Measurements from ENCODE around the gene TTC14. TPM values are rescaled to one million over a fixed set of nuclear protein-coding genes. Genes with fewer than 3 reads are reported as not detected.

The TTC14 gene
- 13.0 to 17.4 TPM (median 14.8 TPM) in 5 replicates for total RNA-seq (2022; extraction: Qiagen RNA extraction; ENCODE audit: low read depth)

GRCh38 chr3:180601688-180602666 is at the start of gene TTC14:
Gene TTC14, plus strand, starts transcription at chr3:180602163. Its CDS starts 99 bp downstream, at chr3:180602262.

Other genes with a start within 250 kb of the TTC14 start
- 0.13 TPM in 1 of 5 replicates, not detected in the others for gene CCDC39, start 77.3 kb downstream of the TTC14 start, total RNA-seq (2022; extraction: Qiagen RNA extraction; ENCODE audit: low read depth)